Measurements from ENCODE around the gene GMNC.

GMNC gene

GRCh38 chr3:190848870-190849269 is 13.6 kb downstream of the GMNC start:
- no peak for DNase-seq

DNA sequence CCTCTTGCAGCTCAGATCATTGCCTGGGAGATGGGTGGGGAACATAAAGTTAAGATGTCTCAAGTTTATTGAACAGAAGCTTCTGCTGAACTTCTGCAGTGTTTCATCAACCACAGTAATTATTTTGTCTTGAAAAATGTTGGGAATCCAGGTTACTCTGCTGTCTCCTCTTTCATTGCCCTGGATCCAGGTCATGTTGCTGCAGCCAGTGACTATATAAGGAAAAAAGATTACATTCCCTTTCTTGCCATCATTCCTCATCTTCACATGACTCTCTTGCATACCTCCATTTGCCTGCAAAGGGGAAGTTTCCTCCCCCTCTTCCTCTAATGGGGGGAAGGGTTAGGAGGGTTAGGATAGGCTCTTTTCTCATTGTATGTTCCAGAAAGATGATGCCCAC is 15.1 kb downstream of the GMNC start:
- DNase-seq = no peak

- no peak for DNase-seq
Observed at GRCh38 chr3:190840146-190840545, 22.3 kb downstream of the GMNC start.

- no peak for DNase-seq
Observed at GRCh38 chr3:190831225-190831624, 31.3 kb downstream of the GMNC start.

GRCh38 chr3:190830031-190830430 is 32.5 kb downstream of the GMNC start:
- no peak for DNase-seq

GRCh38 chr3:190826018-190826417 is 36.5 kb downstream of the GMNC start:
- DNase-seq = no peak

DNA sequence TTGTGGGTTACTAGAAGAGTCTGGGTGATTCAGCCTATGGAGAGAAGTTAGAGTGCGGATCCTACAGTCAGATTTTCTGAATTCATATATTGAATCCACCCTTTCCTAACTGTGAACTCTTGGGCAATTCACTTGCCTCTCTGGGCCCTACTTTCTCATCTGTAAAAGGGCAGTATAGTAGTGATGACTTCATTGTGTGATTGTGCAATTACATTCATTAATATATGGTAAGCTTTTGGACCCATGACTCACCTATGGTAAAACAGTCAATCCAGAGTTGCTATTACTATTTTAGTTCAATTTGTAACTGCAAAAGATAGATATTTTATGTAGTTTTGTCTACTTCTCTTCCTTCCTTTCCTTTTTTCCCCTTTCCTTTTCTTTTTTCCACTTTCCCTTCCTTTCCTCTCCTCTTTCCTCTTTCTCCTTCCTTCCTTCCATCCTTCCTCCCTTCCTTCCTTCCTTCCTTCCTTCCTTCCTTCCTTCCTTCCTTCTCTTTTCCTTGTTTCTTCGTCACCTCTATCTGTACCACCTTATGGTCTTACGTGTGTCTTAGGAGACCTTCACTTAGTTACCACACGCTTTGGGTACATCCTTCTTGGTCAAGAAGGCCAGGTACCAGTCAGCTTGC is 37.0 kb downstream of the GMNC start:
- no peak for DNase-seq

- no peak for DNase-seq
Observed at GRCh38 chr3:190811775-190812480, 50.6 kb downstream of the GMNC start.

- DNase-seq = no peak
Observed at GRCh38 chr3:190810957-190811356, 51.5 kb downstream of the GMNC start.

- DNase-seq = no peak
Observed at GRCh38 chr3:190809351-190809750, 53.1 kb downstream of the GMNC start.

GRCh38 chr3:190807719-190808375 is 54.6 kb downstream of the GMNC start:
- no peak for DNase-seq

Measured in CD4-positive, alpha-beta T cell treated with Interferon alpha-2 for 1 hour (primary cell).